ENCODE measurements around the gene RAB19.
A peak's percentile ranks its signal among the peaks of the same experiment; 100 is the strongest.

RAB19 gene, protein sequence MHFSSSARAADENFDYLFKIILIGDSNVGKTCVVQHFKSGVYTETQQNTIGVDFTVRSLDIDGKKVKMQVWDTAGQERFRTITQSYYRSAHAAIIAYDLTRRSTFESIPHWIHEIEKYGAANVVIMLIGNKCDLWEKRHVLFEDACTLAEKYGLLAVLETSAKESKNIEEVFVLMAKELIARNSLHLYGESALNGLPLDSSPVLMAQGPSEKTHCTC

DNA sequence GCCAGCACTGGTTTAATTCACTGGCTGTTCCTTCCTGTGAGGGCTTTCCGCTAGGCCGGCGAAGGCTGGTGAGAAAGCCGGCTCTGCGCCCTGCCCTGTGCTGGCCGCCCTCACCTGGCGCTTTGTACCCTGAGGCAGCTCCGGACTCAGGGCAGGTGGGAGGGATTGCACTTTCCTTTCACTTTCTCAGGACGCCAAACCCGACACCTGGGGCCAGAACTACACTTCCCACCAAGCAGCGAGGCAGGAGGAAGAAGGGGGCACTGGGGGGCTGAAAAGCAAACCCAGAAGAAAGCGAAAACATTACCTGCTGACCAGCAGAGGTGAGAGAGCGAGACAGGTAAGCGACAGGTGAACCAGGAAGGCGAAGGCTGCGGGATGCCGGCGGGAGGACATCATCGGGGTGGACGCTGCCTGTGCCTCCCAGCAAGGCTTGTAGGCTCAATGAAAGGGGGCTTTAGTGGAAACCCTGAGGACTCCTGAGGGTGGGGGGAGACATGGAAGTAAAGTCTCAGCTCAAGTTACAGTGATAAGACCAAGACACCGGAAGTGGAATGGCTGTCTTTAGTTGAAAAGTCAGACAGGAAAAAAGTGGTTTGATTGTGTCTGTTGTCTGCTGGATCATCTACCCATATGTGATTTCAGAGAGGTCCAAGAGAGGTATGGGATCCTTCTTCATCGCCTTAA is at the start of gene RAB19:
RAB19 (plus strand) TSS at position 181 of the 687 bp plus-strand sequence. CDS start 3,589 bp downstream, outside the sequence.
- no peak for DNase-seq

DNA sequence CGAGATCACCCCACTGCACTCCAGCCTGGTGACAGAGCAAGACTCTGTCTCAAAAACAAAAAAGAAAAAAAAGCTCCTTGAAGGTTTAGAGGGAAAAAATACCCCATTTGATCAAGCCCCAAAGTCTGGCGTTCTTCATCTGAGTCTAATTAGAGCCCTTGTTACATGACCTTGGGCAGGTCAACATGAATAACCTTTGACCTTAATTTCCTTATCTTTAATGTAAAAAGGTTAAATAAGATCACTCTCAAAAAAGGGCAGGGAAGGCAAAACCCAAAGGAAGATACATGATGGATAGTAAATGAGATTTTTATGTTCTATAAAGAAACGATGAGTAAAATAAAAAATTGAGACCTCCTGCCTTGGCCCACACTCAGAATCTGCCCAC is 45.8 kb upstream of the RAB19 start:
- DNase-seq = no peak

DNA sequence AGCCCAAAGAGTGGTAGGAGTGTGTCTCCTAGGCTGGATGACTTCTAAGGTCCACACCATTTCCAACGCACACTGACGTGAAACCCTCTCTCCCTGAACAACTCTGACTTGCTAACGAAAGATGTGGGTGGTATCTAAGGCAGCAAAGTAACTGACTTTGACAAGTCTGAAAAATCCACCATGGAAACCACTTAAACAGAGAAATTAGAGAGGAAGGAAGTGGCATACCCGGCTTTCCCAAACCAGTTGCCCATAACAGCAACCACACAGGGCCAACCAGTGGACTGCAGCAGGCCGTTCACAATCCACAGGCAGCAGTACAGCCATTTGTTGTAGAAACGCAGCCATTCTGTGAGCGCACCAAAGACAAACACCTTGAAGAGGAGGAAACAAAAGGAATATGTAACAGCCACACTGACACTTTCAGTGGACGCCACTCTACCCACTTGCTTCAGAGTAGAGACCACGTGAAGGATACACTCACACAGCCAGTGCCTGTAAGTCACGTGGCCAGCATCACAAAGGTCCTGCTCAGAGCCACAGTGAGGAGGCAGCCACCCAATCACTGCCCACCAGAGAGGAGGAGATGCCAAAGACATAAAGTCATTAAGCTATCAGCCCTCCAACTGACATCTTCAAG is 45.3 kb upstream of the RAB19 start:
- no peak for DNase-seq

DNA sequence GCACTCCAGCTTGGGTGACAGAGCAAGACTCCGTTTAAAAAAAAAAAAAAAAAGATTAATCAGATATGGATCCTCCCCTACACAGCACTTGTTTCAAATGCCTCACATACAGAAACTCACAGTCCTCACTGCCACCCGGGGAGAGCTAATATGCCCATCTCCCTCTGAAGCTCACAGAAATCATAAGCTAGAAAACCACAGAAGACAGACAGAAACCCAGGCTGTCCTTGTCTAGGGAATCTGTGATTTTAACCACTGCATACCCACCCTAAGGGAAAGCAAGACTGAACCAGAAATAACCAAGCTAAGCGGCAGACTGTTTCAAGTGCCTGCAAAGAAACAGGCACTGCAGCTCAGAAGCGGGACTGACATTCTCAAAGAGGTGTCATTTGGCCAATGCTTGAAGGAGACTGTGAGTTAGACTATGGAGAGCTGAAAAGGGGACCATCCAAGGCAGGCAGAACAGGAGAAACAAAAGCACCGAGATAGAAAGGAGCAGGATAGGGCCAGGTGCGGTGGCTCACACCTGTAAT is 43.1 kb upstream of the RAB19 start:
- no peak for DNase-seq

DNA sequence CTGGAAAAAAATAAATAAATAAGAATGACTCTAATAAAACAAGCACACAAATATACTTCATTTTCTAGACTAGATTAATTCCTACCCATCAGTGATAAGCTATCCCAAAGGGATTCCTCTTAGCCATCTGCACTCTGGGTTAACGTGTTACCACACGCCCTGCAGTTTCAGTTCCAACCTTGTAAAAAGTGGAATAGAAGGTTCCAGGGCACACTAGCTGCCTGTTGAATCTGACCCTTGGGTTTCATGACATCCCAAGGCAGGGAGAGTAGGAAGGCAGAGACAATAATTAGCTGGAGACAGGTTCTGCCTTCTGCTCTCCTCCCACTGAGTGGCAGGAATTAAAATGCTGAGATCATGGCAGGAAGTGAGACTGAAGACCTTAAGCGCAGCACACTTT is 39.0 kb upstream of the RAB19 start:
- peak; percentile 56 for DNase-seq

DNA sequence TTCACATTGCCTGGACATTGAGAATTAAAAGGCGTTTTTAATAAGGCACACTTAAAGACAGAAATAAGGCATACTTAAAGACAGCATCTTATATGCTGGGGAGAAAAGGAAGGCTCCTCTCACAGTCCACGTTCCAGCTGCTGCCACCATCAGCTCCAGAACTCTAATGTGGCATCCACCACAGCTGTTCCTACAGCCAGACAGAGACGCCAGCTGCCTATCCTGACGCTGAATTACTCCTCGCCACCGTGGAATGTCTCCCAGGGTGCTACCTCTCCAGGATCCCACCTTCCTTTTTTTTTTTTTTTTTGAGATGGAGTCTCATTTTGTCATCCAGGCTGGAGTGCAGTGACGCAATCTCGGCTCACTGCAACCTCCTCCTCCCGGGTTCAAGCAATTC is 36.3 kb upstream of the RAB19 start:
- DNase-seq = no peak

DNA sequence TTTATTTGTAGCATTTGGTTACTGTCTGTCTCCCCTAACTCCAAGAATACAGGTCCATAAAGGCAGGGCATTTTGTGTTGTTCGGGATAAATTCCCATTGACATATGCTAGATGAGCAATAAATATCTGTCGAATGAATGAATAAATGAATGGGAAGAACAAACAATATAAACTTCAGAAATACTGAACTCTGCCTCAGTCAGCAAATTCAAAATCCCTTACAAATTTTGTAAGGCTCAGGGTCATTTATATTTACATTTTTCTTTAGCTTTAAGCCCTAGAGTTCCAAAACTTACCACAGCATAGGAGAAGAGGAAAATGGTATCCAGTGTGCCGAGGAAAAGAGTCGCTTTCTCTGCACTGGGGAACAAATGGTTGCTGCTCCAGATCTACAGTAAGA is 34.6 kb upstream of the RAB19 start:
- DNase-seq = no peak

DNA sequence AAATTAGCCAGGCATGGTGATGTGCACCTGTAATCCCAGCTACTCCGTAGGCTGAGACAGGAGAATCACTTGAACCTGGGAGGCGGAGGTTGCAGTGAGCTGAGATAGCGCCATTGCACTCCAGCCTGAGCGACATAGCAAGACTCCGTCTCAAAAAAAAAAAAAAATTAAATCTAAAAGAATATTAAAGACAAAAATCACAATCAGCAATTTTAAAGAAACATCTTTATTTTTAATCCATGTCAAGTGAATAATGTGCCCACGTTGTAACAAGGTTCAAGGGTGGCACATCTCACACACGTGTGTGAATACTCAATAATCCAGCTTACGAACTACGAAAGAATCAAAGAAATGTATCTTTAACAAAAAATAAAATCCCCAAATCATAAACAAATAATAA is 28.5 kb upstream of the RAB19 start:
- DNase-seq = no peak

DNA sequence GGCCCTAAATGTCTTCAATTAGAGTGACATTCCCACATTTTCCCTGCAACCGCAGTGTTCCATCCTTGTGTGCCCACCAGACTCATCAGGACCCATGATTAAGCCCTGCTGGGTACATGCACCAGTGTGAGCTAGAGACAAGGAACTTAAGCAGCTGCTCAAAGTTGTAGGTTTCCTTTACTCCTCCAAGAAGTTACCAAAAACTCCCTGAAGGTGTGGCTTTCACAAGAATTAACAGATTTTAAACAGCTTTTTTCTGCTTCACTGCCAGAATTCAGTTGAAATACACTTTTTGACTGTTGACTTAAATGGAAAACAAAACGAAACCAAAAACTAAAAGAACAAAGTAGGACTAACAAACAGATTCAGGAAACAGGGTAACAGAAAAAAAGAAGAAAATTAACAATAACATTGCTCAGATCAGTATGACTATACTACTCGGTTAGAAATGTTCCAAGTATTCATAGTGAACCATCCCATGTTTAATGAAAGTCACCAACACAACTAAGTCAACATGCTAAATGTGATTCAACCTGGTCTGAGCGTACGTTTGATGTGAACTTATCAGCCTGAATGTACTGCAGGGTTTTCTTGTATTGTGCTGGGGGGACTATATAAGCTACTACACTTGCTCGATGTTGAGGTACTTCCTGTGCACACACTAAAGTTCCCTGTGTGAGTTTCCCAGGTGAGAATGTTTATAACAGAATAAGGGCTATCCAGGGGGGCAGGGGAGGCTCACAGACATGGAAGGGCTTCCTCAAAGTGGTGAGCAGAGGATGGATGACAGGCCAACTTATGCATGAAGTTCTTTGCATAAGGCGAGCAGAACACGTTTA is 27.7 kb upstream of the RAB19 start:
- no peak for DNase-seq

DNA sequence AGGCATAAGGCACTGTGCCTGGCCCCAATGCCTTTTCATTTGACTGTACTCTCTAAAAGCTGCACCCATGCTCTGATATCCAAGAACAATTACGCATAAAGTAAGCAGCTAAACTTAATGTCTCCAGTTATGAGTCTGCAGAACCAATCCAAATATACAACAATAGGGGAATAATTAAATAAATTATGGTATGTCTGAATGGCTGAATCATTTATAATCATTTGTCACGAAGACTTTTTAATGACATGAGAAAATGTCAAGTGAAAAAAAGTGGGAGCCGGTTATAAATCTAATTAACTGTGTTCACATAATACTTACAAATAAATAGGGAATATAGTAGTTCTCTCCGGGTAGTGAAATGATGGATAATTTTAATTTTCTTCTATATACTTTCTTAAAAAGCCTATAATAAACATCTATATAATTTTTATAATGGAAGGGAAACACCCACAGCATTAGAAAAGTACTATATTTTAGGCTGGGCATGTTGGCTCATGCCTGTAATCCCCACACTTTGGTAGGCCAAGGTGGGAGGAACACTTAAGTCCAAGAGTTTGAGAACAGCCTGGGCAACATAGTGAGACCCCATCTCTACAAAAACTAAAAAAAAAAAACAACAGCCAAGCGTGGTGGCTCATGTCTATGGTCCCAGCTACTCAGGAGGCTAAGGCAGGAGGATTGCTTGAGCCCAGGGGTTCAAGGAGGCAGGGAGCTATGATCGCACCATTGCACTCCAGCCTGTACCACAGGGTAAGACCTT is 19.7 kb upstream of the RAB19 start:
- no peak for DNase-seq

DNA sequence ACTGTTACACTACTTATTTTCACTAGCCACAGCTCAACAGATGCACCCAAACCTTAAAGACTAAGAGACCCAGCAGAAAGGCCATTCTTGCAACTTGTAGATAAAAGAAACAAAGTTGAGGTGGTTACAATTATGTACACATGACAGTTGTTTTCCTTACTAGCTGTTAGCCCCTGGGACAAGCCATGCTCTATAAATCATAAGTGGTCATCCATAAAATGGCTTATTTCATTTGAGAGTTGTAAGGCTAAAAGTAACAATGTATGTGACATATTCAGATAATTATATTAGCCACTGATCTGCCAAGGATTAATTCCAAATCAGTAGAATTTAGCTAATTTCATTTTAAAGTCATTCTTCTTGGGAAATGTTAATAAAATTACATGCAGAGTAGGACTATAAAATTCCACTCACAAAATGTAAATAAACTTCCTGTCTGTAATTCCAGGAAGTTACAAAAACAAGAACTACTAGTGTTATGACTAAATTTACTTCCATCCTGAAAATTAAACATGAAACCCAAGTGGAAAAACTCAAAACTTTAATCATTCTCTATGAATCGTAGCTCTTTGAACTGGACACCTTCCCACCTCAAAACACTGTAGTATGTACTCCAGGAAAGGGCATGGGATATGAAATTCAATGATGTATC is 18.8 kb upstream of the RAB19 start:
- no peak for DNase-seq

DNA sequence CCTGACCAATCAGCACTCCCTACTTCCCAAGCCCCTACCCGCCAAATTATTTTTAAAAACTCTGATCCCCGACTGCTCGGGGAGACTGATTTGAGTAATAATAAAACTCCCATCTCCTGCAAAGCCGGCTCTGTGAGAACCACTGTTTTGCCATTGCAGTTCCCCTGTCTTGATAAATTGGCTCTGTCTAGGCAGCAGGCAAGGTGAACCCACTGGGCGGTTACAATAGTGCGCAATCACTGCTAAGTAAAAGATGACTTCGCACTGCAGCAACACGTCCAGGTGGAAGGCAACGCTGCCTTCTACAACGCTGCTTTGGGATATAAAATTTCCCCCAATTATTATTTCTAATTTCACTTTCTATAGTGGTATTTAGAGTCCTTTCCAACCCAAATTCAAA is 14.4 kb upstream of the RAB19 start:
- no peak for DNase-seq

DNA sequence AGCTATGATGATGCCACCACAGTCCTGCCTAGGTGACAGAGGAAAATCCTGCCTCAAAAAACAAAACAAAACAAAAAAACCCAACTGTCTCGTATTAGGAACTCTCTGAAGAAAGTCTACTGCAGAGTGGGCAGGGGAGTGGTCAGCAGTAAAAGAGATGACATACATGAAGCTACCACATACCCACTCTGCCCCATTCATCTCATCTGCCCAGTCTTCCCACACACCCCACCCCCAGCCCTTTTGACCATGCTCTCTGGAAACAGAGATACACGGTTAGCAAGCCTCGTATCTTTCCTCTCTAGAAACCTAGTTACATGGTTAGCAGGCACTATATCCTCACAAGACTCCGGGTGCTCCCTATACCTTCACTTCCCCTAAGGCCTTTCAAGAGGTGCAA is 13.8 kb upstream of the RAB19 start:
- DNase-seq = no peak

DNA sequence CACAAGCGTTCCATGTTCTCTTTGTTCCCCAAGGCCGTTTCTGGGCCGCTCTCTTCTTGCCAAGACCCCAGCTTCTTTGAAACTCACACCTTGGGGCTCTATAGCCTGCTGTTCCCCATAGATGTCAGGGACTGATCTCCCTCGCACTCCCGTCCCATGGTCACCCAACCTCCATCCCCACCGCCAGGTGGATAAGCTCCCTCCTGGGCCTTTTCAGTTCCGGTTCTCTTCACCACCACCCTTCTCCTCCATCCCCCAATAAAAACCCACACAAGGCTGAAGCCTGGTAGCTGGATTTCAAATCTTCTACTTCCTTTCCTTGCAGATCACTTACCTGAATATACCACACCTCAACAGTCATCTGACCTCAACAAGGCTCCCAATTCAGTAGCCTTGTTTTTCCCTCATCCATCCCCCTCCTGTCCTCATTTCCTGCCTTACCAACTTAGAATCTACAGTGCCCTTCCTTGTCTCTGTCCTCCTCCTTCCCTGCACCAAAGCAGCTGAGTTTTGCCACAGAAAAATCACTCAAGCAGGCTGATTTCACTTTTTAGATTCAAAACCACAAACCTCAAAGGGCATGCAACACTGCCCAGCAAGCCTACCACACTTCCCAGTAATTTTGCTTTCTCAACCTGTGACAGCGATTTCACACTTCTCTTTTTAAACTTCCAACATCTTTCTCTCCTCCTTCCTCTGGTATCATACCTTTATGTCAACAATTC is 13.2 kb upstream of the RAB19 start:
- no peak for DNase-seq

DNA sequence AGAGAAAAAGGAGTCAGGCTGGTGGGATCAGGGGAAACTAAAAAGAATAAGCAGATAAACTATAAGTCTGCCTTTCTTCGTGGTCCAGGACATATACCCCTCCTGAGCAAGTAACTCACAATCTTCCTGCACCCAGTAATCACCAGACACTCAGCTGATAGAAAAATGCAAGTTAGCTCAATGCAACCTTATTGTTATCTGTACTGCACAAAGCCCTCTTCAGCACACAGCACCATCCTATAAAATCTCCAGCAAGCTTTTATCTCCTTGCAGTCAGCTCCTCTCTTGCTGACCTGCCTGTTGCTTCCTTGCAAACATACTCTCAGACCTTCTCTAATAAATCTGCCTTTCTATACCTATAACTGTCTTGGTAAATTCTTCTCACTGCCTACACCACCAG is 12.2 kb upstream of the RAB19 start:
- DNase-seq = no peak

DNA sequence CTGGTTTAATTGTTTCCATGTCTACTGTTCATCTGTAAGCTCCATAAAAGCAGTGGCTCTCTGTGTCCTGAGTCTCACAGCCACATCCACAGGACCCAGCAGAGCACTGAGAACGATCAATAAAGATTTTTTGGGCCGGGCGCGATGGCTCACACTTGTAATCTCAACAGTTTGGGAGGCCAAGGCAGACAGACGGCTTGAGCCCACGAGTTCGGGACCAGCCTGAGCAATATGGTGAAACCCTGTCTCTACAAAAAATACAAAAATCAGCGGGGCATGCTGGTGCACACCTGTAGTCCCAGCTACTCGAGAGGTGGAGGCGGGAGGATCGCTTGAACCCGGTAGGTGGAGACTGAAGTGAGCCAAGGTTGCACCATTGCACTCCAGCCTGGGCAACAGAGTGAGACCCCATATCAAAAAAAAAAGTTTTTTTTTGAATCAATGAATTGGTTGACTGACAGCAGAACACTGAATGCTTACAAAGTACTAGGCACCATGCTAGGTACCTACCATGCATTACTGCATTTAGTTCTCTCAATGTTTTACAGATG is 10.0 kb upstream of the RAB19 start:
- DNase-seq = no peak

DNA sequence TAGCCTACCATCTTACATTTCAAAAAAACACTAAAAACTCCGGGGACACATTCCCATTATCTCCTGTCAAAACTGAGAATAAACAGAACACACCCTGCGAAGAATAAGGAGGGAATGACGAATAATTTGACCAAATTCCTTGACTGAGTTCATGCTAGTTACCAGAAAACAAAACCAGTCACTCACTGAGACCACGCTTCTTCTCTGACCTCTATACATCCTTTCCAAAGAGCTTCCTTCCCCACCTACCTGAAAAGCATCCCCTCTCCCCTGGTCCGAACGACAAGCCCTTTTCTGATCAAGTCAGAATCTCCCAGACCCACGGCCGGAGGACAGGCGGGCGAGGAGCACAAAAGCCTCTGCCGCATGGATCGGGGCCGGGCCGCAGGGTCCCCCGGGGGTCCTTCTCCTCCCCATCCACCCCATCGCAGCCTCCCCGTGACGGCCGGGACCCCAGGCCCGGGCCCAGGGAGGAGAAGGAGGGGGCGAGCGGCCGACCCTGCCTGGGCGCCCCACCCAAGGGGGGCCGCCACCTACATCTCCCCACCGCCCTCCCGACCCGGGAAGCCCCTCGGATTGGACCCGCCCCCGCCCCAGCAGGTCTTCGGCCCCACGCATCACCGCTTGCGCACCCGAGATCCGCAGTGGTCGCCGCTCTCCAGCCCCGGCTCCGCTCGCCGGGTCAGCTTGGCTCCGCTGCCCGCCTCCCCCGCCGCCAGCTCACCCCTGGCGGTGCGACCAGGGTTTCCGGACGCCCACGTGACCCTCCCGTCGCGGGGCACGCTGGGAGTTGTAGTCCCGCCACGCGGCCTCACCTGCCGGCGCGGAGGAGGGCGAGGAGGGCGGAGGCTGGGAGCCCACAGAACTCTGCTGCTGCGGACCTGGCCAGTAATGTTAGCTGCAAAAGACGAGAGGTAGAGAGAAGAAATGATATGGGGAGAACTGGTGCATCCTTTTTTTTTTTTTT is 5.8 kb upstream of the RAB19 start, which contains the start of gene SLC37A3:
SLC37A3 (minus strand) TSS at position 747 of the 967 bp plus-strand sequence. CDS start 16,004 bp downstream, outside the sequence.
- peak; percentile 44 for DNase-seq

DNA sequence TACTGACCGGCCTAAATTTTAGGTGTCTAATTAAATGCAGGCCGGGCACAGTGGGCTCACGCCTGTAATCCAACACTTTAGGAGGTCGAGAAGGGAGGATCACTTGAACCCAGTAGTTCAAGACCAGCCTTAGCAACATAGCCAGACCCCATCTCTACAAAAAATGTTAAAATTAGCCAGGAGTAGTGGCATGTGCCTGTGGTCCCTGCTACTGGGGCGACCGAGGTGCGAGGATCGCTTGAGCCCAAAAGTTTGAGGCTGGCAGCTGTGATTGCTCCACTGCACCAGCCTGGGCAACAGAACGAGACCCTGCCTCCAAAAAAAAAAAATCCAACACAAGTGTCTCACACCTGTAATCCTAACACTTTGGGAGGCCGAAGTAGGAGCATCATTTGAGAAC is 5.0 kb upstream of the RAB19 start:
- DNase-seq = no peak

DNA sequence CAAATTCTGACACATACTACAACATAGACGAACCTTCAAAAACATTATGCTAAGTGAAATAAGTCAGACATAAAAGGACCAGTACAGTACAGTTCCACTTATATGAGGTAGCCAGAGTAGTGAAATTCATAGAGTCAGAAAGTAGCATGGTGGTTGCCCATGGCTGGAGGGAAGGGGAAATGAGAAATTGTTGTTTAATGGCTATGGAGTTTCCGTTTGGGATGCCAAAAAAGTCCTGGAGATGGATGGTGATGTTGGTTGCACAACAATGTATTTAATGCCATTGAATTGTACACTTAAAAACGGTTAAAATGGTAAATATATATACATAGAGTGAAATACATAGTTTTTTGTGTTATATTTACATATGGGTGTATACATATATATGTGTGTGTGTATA is 3.5 kb upstream of the RAB19 start:
- DNase-seq = no peak

Measured in NCI-H1694 treated with DMSO at 0.1 percent for 48 hours (cell line).